Heart right ventricle (tissue), 16 donors: ENCODE data around the gene AGBL1. TPM values are rescaled to one million over a fixed set of nuclear protein-coding genes. Genes with fewer than 3 reads are reported as not detected.

Source experiments
- ATAC-seq, 8 donors: fragments of 200-7000 bp; cut with Tn5 transposase; one replicate each; pipeline ENCODE4 v1.9.1; 2020; ENCODE audit warnings: mild to moderate bottlenecking in 8 of 8, moderate library complexity in 8 of 8, moderate number of reproducible peaks in 1 of 8
- DNase-seq, 2 donors: peaks; one replicate each; pipeline ENCODE4 v3.0.0-alpha.2; 2020
- H3K27ac ChIP-seq, 10 donors: fragments of 200-600 bp; sonication (generic) in 2 of 10; one replicate each; pipeline versions ENCODE4 v1.5.0 to v1.8.0; 2020 to 2022; ENCODE audit warnings: mild to moderate bottlenecking in 3 of 10
- H3K27me3 ChIP-seq, 7 donors: fragments of 200-600 bp; one replicate each; pipeline ENCODE4 v1.8.0; 2021 to 2022; ENCODE audit warnings: mild to moderate bottlenecking in 2 of 7
- H3K36me3 ChIP-seq, 9 donors: fragments of 200-600 bp; sonication (generic) in 1 of 9; one replicate each; pipeline versions ENCODE4 v1.5.0 to v1.8.0; 2020 to 2022; ENCODE audit warnings: mild to moderate bottlenecking in 2 of 9
- H3K4me1 ChIP-seq, 9 donors: fragments of 200-600 bp; sonication (generic) in 1 of 9; one replicate each; pipeline versions ENCODE4 v1.5.0 to v1.8.0; 2020 to 2022; ENCODE audit warnings: mild to moderate bottlenecking in 4 of 9
- H3K4me3 ChIP-seq, 10 donors: fragments of 200-600 bp; sonication (generic) in 2 of 10; one replicate each; pipeline versions ENCODE4 v1.5.0 to v1.8.0; 2020 to 2022; ENCODE audit warnings: mild to moderate bottlenecking in 7 of 10, moderate library complexity in 2 of 10
- H3K9me3 ChIP-seq, 11 donors: fragments of 200-600 bp in 10 of 11; sonication (generic) in 2 of 11; one replicate each; pipeline versions ENCODE4 v1.5.0 to v1.8.0; 2013 to 2022; ENCODE audit warnings: mild to moderate bottlenecking in 2 of 11, control low read depth in 1 of 11, moderate library complexity in 1 of 11
- CTCF ChIP-seq, 9 donors: fragments of 200-600 bp; sonication (generic) in 2 of 9; IDR thresholded peaks; one replicate each; pipeline versions ENCODE4 v1.5.0 to v1.8.0; 2021 to 2022; ENCODE audit warnings: antibody characterized with exemption in 9 of 9, mild to moderate bottlenecking in 5 of 9, moderate library complexity in 1 of 9
- WGBS, 2 donors: extraction: QIAGEN DNeasy Blood & Tissue Kit; methylation state at CpG; one replicate each; pipeline ENCODE4 v1.1.7; 2013; ENCODE audit warnings: inconsistent platforms in 1 of 2; 5-methylcytosine and 5-hydroxymethylcytosine counted together
- intact Hi-C, 10 donors: fragments of 100-400 bp; cut with DNase I; formaldehyde crosslinking; loops; one replicate each; pipeline versions ENCODE4 v1.11.1 to v1.14.2; 2022
- polyA plus RNA-seq, 2 donors: library from polyadenylated mRNA; stranded (reverse); fragments of 200-250 nt; gene quantifications; one replicate each; pipeline ENCODE4 v1.2.3, GENCODE V29; 2013
- total RNA-seq, 10 donors: library from RNA; stranded (reverse); fragmentation: NEBNext Ultra II Directional in 3 of 10; extraction: Animal tissue kit (Norgen Biotek cat#: 25700) in 3 of 10; gene quantifications; one replicate each; pipeline versions ENCODE4 v1.2.1 to v1.2.4, GENCODE V29; 2021 to 2023
- donor health status: Arrhythmogenic right ventricular cardiomyopathy.
- donor health status: ischemic (EF 13 %, LVEDD 7.1; RV severe dilation, severe dysfunction).
- donor health status: healthy with polysubstance abuse.
- donor health status: DM: no; HTN: yes; CAD: no.
- donor health status: DM: no; HTN: no; CAD: no.
- donor health status: ischemic (EF 25% LVEDD 6.9; RV normal size, moderate dysfunction).
- donor health status: ischemic (EF 25% LVEDD 5.7; RV mildly dilated, moderate dysfunction).
- donor health status: healthy.
- donor health status: DM: yes; HTN: yes; CAD: no.
- donor health status: Ischemic cardiomyopathy.
- donor health status: ischemic (EF 35%, LVEDD 5.7; RV mildly dilated, moderate dysfunction).
- donor health status: nonischemic (EF 11% LVEDD 7.7; RV severe dilation, severe dysfunction).
- donor health status: DM: yes; HTN: yes; CAD: no.
- donor health status: PGD.
- donor health status: ischemic (EF 29% LVEDD 5.4; RV normal size, mild dysfunction).
- donor health status: nonischemic (EF 23%, LVEDD 6.1; RV moderate dilation, normal function).

Gene AGBL1
- total and polyA plus RNA-seq, 12 donors, result 0.02 to 0.13 (median 0.09) TPM; not detected in 7

- TF ChIP-seq CTCF (IDR thresholded peaks at IDR 0.05), result no peak
- ATAC-seq, result no peak
- H3K4me1 ChIP-seq, result peaks cover 0 to 11% (median 0%) of the 10 kb centered on the region in 9 donors
- WGBS, 2 donors, result 40 to 50% methylated on average over 5 of the region's 5 CpGs
- peaks cover 0 to 6% (median 0%) of the 10 kb centered on the region in 7 donors for H3K27me3 ChIP-seq
- intact Hi-C loops, result no loop called here
- H3K36me3 ChIP-seq, result no peaks in the 10 kb centered on the region
- no peak overlapping the region for H3K27ac ChIP-seq
- H3K4me3 ChIP-seq, result no peak overlapping the region
- no peaks in the 10 kb centered on the region for H3K9me3 ChIP-seq
- DNase-seq, result no peak
These were observed 85.9 kb downstream of the AGBL1 start for GRCh38 chr15:86165265-86166211.

GRCh38 chr15:86167841-86168240 lies 88.2 kb downstream of the AGBL1 start:
- no peaks in the 10 kb centered on the region for H3K9me3 ChIP-seq
- ATAC-seq, result no peak
- DNase-seq, result no peak
- intact Hi-C loops, result no loop called here
- no peak overlapping the region for H3K4me3 ChIP-seq
- H3K36me3 ChIP-seq, result no peaks in the 10 kb centered on the region
- TF ChIP-seq CTCF (IDR thresholded peaks at IDR 0.05), result no peak
- peaks cover 0 to 6% (median 0%) of the 10 kb centered on the region in 7 donors for H3K27me3 ChIP-seq
- H3K27ac ChIP-seq, result no peak overlapping the region
- H3K4me1 ChIP-seq, result peaks cover 0 to 11% (median 0%) of the 10 kb centered on the region in 9 donors

GRCh38 chr15:86178845-86179244 lies 99.2 kb downstream of the AGBL1 start:
- ATAC-seq, result no peak

More at GRCh38 chr15:86178845-86179244, 99.2 kb downstream of the AGBL1 start:
- 42 to 46% methylated on average over 2 of the region's 2 CpGs for WGBS, 2 donors
- no peak overlapping the region for H3K27ac ChIP-seq
- H3K4me1 ChIP-seq, result no peaks in the 10 kb centered on the region
- intact Hi-C loops, result no loop called here
- no peak for TF ChIP-seq CTCF (IDR thresholded peaks at IDR 0.05)
- DNase-seq, result no peak
- H3K36me3 ChIP-seq, result no peaks in the 10 kb centered on the region
- H3K27me3 ChIP-seq, result no peaks in the 10 kb centered on the region
- H3K4me3 ChIP-seq, result no peak overlapping the region
- peaks cover 0 to 12% (median 0%) of the 10 kb centered on the region in 11 donors for H3K9me3 ChIP-seq
